HG03039 (cell line): ENCODE data around the gene OSER1.

ENCODE experiments used
- ATAC-seq: cut with Tn5 transposase; IDR thresholded peaks from one replicate; pipeline ENCODE4 v1.9.1; 2021; ENCODE audit warnings: mild to moderate bottlenecking, moderate library complexity; ENCODE audit not compliant: unreplicated experiment

Gene OSER1

GRCh38 chr20:44228465-44229258 is 18.1 kb upstream of the OSER1 start:
- no peak for ATAC-seq

GRCh38 chr20:44224637-44225036 is 14.1 kb upstream of the OSER1 start:
- no peak for ATAC-seq

DNA sequence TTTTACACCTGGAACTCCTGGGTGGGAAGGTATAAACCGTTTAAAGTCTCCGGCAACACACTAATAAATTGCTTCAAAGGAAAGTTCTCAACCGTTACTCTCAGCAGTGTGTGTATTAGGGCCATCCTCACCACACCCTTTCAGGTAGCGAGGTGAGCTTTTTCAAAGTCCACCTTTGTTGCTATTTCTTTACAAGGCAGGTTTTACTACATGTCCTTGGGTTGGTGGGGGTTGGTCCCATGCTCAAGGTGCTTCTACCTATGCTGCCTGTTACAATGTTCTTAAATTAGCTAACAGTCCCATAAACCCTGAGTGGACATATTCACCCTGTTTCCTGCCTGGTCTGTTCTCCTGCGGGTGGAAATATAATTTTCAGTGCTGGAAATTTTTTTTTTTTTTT is 13.2 kb upstream of the OSER1 start:
- no peak for ATAC-seq

DNA sequence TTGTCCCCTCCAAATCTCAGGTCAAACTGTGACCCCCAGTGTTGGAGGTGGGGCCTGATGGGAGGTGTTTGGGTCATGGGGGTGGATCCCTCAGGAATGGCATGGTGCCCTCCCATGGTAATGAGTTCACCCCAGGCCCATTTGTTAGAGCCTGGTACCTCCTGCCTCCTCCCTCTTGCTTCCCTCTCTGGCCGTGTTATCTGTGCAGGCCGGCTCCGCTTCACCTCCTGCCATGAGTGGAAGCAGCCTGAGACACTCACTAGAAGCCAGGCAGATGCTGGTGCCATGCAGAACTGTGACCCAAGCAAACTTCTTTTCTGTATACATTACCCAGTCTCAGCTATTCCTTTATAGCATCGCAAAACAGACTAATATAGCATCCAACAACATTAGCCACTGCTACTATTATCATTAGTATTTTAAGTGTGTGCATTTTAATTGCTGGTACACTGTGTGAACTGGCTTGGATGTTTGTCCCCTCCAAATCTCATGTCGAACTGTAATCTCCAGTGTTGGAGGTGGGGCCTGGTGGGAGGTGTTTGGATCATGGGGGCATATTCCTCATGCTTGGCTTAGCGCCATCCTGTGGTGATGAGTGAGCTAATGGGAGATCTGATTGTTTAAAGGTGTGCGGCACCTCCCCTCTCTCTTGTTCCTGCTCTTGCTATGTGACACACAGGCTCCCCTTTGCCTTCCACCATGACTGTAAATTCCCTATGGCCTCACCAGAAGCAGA is 12.2 kb upstream of the OSER1 start:
- ATAC-seq, result no peak

DNA sequence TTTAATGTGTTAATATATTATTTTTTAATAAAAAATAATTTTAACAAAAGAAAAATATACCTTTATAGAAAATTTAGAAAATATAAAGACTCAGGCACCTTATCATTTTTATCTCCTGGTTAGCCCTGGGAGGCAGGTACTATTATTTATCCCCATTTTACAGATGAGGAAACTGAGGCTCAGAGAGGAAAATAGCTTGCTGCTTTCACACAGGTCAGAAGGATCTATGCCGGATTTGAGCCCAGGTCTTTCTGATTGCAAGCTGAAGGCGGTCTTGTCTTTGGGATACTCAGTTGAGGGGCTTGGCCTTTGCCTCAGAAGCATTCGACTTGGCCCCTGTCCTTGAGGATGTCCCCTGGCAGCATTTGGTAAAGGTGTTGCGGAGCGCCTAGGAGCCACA is 11.5 kb upstream of the OSER1 start:
- ATAC-seq, result no peak

DNA sequence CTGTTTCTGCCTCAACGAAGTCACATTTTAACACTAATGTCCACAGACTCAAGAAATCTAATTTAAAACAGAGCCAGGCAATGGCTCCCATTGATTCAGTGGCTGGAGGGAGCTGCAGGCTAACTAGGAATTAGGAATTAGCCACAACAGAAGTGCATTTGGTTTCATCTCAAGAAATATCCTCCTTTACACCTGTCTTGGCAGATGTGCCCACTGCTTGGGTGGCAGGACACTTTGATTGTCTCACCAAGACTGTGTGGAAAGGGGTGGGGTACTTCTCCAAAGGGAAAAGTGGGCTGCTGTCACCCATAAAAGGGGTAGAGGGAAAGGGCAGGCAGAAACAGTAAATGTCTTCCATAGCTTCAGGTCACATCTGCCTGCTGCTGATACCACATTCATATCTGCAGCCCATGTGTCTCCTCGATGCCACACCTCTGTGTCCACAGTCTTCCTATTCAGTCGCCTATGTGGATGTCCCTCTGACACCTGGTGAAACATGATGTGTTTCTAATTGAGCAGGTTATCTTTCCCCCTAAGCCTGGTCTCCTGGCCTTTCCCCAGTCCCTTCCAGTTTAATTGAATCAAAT is 10.9 kb upstream of the OSER1 start:
- no peak for ATAC-seq

DNA sequence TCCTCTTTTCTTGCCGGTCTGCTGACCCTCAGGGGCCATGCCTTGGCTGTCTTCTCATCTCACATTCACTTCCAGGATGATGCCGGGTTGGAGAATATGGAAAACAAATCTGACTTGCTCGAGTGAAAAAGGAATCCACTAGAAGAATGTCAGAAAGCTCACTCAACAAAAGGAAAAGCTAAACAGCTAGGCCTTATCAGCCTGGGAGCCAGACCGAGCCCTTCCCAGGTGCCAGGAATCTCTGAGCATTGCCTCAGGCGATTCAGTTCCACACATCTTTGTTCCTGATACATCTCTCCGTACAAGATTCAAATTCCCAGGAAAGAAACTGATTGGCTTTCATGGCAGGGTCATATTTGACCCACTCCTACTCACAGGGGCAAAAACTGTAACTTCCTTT is 9.2 kb upstream of the OSER1 start:
- ATAC-seq, result no peak

- no peak for ATAC-seq
Observed at GRCh38 chr20:44219170-44219730, 8.7 kb upstream of the OSER1 start.

DNA sequence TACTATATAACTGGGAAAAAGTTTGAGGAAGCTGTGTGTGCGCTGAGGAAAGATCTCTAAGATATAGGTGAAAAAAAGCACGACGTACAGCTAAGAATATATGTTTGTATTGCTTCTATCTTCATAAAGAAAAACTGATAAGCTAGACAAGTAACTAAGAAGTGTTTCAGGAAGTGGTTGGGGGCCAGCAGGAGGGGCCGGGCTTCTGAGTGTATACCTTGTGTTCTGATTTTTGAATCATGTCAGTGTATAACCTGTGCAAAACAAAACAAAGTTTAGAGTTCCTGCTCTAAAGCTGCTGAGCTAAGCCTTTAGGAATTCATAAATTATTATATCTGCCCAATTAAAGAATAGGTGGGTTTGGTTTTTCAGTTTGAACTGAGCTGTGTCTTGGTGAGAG is 7.9 kb upstream of the OSER1 start:
- ATAC-seq, result no peak

- no peak for ATAC-seq
Observed at GRCh38 chr20:44217342-44218092, 6.9 kb upstream of the OSER1 start.

GRCh38 chr20:44215125-44215524 is 4.6 kb upstream of the OSER1 start:
- ATAC-seq, result no peak

DNA sequence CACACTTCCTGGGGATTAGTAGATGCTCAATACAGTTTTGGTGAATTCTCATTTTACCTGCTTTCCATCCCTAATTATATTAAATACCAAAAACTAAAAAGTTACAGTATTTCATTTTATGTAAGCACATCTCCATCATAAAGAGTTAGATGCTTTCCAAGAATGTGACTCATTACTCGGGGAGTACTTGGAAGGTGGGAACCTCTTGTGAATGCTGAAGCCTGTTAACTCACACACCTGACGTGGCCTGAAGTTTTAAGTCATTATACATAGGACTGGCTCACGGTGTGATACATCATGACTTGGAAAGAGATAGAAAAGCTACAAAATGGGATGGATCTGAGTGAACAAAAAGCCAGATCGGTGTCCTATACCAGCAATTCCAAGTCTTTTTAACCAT is 2.2 kb upstream of the OSER1 start:
- ATAC-seq, result no peak

DNA sequence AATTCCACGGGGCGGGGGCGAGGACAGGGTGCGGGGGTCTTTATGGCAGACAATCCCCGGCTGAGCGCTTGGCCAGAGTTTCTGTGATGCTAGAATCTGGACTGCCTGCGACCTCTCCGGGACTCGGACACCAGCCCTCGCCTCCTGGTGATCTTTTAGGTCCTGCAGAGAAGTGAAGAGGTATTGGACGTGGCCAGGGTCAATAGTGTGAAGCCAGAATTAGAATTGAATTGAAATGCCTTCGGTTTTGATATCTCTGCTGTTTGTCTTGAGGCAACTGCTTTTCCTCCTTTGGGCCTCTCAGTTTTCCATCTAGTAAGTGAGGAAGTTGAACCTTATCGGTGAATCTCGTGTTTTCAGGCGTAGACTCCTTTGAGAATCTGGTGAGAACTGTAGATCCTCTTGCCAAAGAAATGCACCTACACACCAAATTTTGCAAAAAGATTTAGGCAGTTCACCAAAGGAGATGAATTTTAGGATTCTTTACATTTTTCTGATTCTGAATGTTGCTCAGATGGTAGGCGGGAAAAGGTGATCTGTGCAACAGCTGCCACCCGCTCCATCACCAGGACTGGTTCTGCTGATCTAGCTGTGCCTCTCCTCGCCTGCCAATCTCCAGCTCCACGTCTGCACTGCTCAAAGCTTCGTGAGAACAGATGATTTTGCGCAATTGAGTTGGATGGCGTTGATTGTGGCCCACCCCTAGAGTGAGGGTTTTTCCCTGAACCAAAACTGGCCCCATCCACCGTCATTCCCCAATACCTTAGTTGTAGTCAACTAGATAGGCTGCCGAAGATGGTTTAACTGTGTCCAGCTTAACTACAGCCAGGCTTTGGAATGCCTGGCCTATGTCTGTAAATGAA is 837 bp upstream of the OSER1 start:
- peak; percentile 9 for ATAC-seq

DNA sequence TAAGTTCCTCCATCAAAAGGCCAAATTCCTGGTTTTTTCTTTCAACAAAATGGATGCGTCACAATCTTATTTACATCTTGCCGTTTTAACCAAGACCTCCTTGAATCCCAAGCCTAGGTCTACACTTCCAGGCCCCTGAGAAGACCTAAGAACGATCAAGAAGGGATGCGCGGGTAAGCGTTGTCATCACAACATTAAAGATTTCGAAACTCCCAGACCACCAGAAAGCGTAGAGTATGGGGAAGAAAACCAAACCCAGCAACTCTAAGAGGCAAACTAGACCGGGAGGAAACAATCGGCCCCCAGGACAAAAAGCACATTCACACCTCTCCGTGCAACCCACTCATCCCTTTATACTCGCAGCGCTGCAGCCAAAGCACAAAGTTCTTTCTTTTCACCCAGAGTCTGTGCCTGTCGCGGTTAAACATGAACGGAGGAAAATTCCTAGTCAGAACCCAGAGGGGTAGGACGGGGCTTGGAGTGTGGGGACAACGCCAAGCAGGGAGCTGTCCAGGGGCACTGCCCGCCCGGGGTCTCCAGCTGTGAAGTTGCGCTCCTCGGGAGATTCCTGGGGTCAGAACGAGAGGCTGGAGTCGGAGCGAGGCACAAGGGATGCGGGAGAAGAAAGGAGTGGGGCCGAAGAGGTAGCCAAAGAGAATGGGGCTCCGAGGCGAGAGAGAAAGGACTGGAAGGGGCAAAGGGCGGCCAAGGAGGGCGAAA is 725 bp downstream of the OSER1 start:
- ATAC-seq, result no peak

GRCh38 chr20:44208770-44209169 is 1.8 kb downstream of the OSER1 start:
- ATAC-seq, result no peak

DNA sequence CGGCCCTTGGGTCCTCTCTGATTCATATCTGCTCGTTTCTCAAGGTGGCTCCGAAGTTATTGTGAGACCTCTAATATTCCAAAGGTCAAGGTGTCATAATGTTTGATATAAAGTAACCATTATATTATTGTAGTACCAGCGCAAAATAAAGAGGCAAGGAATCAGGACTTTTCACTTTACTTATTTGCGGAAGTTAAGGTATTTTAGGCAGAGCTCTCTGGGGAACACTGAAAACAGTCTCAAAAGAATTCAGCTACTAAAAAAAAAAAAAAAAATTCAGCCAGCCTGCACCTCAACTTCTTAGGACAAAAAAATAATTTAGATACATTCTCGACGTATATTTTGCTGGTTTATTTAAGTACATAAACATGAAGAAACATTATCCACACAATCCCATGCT is 2.4 kb downstream of the OSER1 start:
- no peak for ATAC-seq

- no peak for ATAC-seq
Observed at GRCh38 chr20:44207126-44207723, 3.3 kb downstream of the OSER1 start.

DNA sequence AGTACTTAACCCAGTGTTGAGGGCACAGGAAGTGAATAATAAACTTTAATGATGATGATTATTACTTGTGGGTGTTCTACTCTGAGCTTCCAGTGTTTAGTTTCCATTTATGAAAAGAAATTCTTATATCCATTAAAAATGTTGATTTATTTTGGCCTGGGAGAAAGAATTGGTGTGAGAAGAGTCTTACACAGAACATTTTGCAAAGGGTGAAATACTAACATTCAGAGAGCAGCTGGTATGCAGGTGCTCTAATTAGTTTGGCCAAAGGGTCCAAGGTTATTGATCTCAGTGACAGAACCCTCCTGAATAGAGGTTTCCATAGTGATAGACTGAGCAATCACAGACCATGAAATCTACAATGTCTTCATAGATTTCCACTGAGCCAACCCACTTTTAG is 4.4 kb downstream of the OSER1 start:
- no peak for ATAC-seq

- no peak for ATAC-seq
Observed at GRCh38 chr20:44204832-44205215, 5.7 kb downstream of the OSER1 start.
